ENCODE measurements around the gene RAB3B.

DNA sequence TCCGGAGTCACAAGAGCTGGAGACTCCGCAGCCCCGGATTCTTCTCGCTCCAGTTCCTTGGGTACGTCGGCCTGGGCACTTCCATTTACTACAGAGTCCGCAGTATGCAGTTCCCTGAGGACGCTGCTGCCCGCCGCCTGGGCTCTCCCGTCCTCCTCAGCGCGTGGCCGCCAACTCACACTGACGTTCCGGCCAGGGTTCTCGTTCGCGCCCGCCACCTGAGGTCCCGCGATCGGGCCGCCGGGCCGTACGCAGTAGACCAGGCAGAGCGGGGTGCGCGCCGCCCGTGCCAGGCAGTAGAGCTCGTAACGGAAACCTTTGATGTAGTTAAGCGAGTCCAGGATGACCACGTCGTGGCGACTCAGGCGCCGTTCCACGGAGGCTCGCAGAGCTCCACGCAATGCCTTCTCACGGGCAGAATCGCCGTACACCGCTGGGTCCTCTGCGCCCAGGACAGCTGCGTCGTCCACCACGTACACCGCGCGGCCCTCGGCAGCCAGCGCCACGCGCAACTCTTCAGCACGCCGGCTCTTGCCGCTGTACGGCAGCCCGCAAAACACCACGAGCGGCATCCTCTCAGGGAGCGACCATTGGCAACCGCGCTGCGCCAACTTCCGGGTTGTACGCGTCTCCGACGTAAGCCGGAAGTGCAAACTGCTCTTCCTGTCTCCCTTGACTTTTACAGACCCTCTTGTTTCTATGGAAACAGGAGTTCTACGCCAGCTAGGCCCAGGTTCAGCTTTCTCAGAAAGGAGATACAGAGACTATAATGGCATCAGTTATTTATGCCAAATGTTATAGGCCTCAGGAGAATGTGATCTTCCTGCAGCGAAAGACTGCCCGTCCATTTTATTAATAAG lies 42.9 kb upstream of the RAB3B start, which contains the start of gene KTI12:
- TF ChIP-seq, protein P1, sequence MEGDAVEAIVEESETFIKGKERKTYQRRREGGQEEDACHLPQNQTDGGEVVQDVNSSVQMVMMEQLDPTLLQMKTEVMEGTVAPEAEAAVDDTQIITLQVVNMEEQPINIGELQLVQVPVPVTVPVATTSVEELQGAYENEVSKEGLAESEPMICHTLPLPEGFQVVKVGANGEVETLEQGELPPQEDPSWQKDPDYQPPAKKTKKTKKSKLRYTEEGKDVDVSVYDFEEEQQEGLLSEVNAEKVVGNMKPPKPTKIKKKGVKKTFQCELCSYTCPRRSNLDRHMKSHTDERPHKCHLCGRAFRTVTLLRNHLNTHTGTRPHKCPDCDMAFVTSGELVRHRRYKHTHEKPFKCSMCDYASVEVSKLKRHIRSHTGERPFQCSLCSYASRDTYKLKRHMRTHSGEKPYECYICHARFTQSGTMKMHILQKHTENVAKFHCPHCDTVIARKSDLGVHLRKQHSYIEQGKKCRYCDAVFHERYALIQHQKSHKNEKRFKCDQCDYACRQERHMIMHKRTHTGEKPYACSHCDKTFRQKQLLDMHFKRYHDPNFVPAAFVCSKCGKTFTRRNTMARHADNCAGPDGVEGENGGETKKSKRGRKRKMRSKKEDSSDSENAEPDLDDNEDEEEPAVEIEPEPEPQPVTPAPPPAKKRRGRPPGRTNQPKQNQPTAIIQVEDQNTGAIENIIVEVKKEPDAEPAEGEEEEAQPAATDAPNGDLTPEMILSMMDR (IDR thresholded peaks at IDR 0.05; ENCODE audit: low read depth, low read length) = no peak
- no peak for TF ChIP-seq EZH2phosphoT487 (IDR thresholded peaks at IDR 0.05; ENCODE audit: low read depth)

Data from OCI-LY3 (cell line).